Pancreas (tissue), 10 donors: ENCODE data around the gene LRP3. TPM values are rescaled to one million over a fixed set of nuclear protein-coding genes. Genes with fewer than 3 reads are reported as not detected.
"Not testable (repeated sequence)": the region's sequence is repeated elsewhere in the genome, so short reads cannot be mapped to it uniquely, and the experiment has no call there.

Experiments used
- ATAC-seq, 4 donors: fragments of 200-7000 bp; cut with Tn5 transposase; one replicate each; pipeline versions ENCODE4 v1.8.0 to v1.9.1; 2020; ENCODE audit warnings: mild to moderate bottlenecking in 4 of 4, moderate library complexity in 4 of 4
- DNase-seq, 6 donors: peaks; one replicate each; pipeline ENCODE4 v3.0.0-alpha.2; 2020
- FAIRE-seq: peaks from 2 replicates; lab custom pipeline; 2012; peaks lifted over from hg19 to GRCh38; lab: Jason Lieb, UNC
- H3K27ac ChIP-seq, 4 donors: fragments of 200-600 bp; sonication (generic); 1 replicate in 3 of 4; 2 replicates in 1 of 4; pipeline versions ENCODE4 v1.5.0 to v1.8.0; 2020
- H3K27me3 ChIP-seq, 4 donors: fragments of 200-600 bp; one replicate each; pipeline ENCODE4 v1.8.0; 2021
- H3K36me3 ChIP-seq, 3 donors: fragments of 200-600 bp; sonication (generic) in 1 of 3; one replicate each; pipeline versions ENCODE4 v1.5.0 to v1.8.0; 2020 to 2021
- H3K4me1 ChIP-seq, 3 donors: fragments of 200-600 bp; one replicate each; pipeline ENCODE4 v1.8.0; 2021
- H3K4me3 ChIP-seq, 4 donors: fragments of 200-600 bp; sonication (generic) in 2 of 4; one replicate each; pipeline versions ENCODE4 v1.5.0 to v1.8.0; 2020 to 2021
- H3K9me3 ChIP-seq, 4 donors: fragments of 200-600 bp; one replicate each; pipeline ENCODE4 v1.8.0; 2021
- CTCF ChIP-seq, 4 donors: fragments of 200-600 bp; sonication (generic) in 3 of 4; IDR thresholded peaks; one replicate each; pipeline versions ENCODE4 v1.5.0 to v1.8.0; 2021; ENCODE audit warnings: antibody characterized with exemption in 4 of 4
- WGBS, 2 donors: extraction: QIAGEN DNeasy Blood & Tissue Kit; methylation state at CpG; one replicate each; pipeline ENCODE4 v1.1.7; 2013; 5-methylcytosine and 5-hydroxymethylcytosine counted together
- intact Hi-C, 3 donors: fragments of 100-400 bp; cut with DNase I; formaldehyde crosslinking; loops; one replicate each; pipeline versions ENCODE4 v1.11.1 to v1.14.2; 2022
- polyA plus RNA-seq, 2 donors: library from polyadenylated mRNA; stranded (reverse); fragments of 200-250 nt; gene quantifications; one replicate each; pipeline ENCODE4 v1.2.3, GENCODE V29; 2013
- total RNA-seq, 6 donors: library from RNA; stranded (reverse); fragmentation: NEBNext Ultra II Directional in 4 of 6; extraction: Animal tissue kit (Norgen Biotek cat#: 25700) in 4 of 6; gene quantifications; one replicate each; pipeline versions ENCODE4 v1.2.1 to v1.2.4, GENCODE V29; 2021 to 2023
- donor health status: healthy with polysubstance abuse.
- donor health status: DM: no; HTN: no; CAD: no; lungs with moderate emphysema.
- donor health status: DM: no; HTN: no; CAD: no.
- donor health status: control.
- donor health status: control.
- donor health status: Bipolar disorder and iron deficiency.
- donor health status: DM: yes; HTN: yes; CAD: no.
- donor health status: DM: no; HTN: no; CAD: no.
- donor health status: DM: no; HTN: no; CAD: no.
- donor health status: DM: yes; HTN: yes; CAD: no.

Gene LRP3
- total and polyA plus RNA-seq, 8 donors: 7.2 to 21.0 (median 13.2) TPM

- H3K27me3 ChIP-seq: no peaks in the 10 kb centered on the region
- ATAC-seq: no peak
- H3K4me1 ChIP-seq: peaks cover 6 to 9% (median 7%) of the 10 kb centered on the region in 3 donors
- FAIRE-seq: no peak
- TF ChIP-seq CTCF (IDR thresholded peaks at IDR 0.05): no peak
- H3K27ac ChIP-seq: no peak overlapping the region
- no peaks in the 10 kb centered on the region for H3K36me3 ChIP-seq
- WGBS, 2 donors: 98 to 99% methylated on average over 4 of the region's 4 CpGs
- no peaks in the 10 kb centered on the region for H3K9me3 ChIP-seq
- intact Hi-C loops: no loop called here
- no peak for DNase-seq
- H3K4me3 ChIP-seq: no peak overlapping the region
Observed at GRCh38 chr19:33159149-33159548, 35.0 kb upstream of the LRP3 start.

GRCh38 chr19:33159893-33160292 is 34.2 kb upstream of the LRP3 start:
- Histone ChIP-seq H3K4me3 (no peak overlapping the region), H3K4me1 (peaks cover 6 to 9% (median 7%) of the 10 kb centered on the region in 3 donors), H3K27me3 (no peaks in the 10 kb centered on the region), H3K36me3 (no peaks in the 10 kb centered on the region), H3K27ac (no peak overlapping the region), H3K9me3 (no peaks in the 10 kb centered on the region)
- TF ChIP-seq CTCF (IDR thresholded peaks at IDR 0.05): no peak
- FAIRE-seq (no peak), DNase-seq (no peak), ATAC-seq (no peak)
- 90 to 95% methylated on average over 8 of the region's 8 CpGs for WGBS, 2 donors
- intact Hi-C loops: no loop called here

GRCh38 chr19:33161201-33161600 is 32.9 kb upstream of the LRP3 start:
- intact Hi-C loops: no loop called here
- Histone ChIP-seq H3K27me3 (no peaks in the 10 kb centered on the region), H3K4me3 (no peak overlapping the region), H3K36me3 (no peaks in the 10 kb centered on the region), H3K4me1 (peaks cover 6 to 9% (median 7%) of the 10 kb centered on the region in 3 donors), H3K9me3 (no peaks in the 10 kb centered on the region), H3K27ac (no peak overlapping the region)
- no peak for FAIRE-seq
- no peak for ATAC-seq
- DNase-seq: no peak
- 63 to 95% methylated on average over 4 of the region's 4 CpGs for WGBS, 2 donors
- TF ChIP-seq CTCF (IDR thresholded peaks at IDR 0.05): no peak

- intact Hi-C loops: no loop called here
- no peak overlapping the region for H3K4me3 ChIP-seq
- no peaks in the 10 kb centered on the region for H3K9me3 ChIP-seq
- peaks cover 0 to 2% (median 0%) of the 10 kb centered on the region in 3 donors for H3K4me1 ChIP-seq
- no peak for TF ChIP-seq CTCF (IDR thresholded peaks at IDR 0.05)
- no peak for ATAC-seq
- no peaks in the 10 kb centered on the region for H3K36me3 ChIP-seq
- WGBS, 2 donors: 87% methylated on average over 6 of the region's 6 CpGs
- H3K27ac ChIP-seq: no peak overlapping the region
- FAIRE-seq: no peak
- no peak for DNase-seq
- H3K27me3 ChIP-seq: no peaks in the 10 kb centered on the region
Observed at GRCh38 chr19:33163481-33163880, 30.6 kb upstream of the LRP3 start.

- WGBS, 2 donors: 75% methylated on average over 6 of the region's 6 CpGs
- H3K36me3 ChIP-seq, intact Hi-C loops, ATAC-seq, H3K27ac ChIP-seq, FAIRE-seq, H3K9me3 ChIP-seq, H3K27me3 ChIP-seq, H3K4me1 ChIP-seq, H3K4me3 ChIP-seq, DNase-seq: not testable (repeated sequence)
Observed at GRCh38 chr19:33166037-33166436, 28.1 kb upstream of the LRP3 start.
